Keratinocyte (primary cell): ENCODE results near the gene NXNL2. TPM values are rescaled to one million over a fixed set of nuclear protein-coding genes. Genes with fewer than 3 reads are reported as not detected.

Experiments used
- DNase-seq: peaks from one replicate; pipeline ENCODE4 v3.0.0-alpha.2; 2011; ENCODE audit warnings: low read depth, missing footprints, low spot score
- FAIRE-seq: peaks from 2 replicates; lab custom pipeline; 2011; peaks lifted over from hg19 to GRCh38; lab: Jason Lieb, UNC
- H2AFZ ChIP-seq: 2 replicates; pipeline ENCODE4 v1.6.0; 2012; ENCODE audit warnings: low read length, control low read depth, inconsistent platforms; ENCODE audit not compliant: control insufficient read depth
- H3K27ac ChIP-seq: 2 replicates; pipeline ENCODE4 v1.5.1; 2011; ENCODE audit warnings: low read length; ENCODE audit not compliant: control insufficient read depth, insufficient read depth
- H3K27me3 ChIP-seq: 3 replicates; pipeline ENCODE4 v1.6.0; 2011; ENCODE audit warnings: low read length; ENCODE audit not compliant: control insufficient read depth, insufficient read depth; ENCODE audit errors: extremely low read depth
- H3K36me3 ChIP-seq, 2 experiments: 2 replicates in 1 of 2; 3 replicates in 1 of 2; pipeline ENCODE4 v1.5.1; 2011; ENCODE audit warnings: low read length in 2 of 2, mild to moderate bottlenecking in 1 of 2; ENCODE audit not compliant: control insufficient read depth in 2 of 2, insufficient read depth in 2 of 2; ENCODE audit errors: extremely low read depth in 1 of 2
- H3K4me1 ChIP-seq: 3 replicates; pipeline ENCODE4 v1.5.1; 2011; ENCODE audit warnings: low read length; ENCODE audit not compliant: control insufficient read depth, insufficient read depth; ENCODE audit errors: extremely low read depth
- H3K4me2 ChIP-seq: 3 replicates; pipeline ENCODE4 v1.6.0; 2011; ENCODE audit warnings: low read depth, low read length; ENCODE audit not compliant: control insufficient read depth, insufficient read depth; ENCODE audit errors: extremely low read depth
- H3K4me3 ChIP-seq, 3 experiments: fragments of 200-600 bp in 1 of 3; sonication (generic) in 1 of 3; 2 replicates in 2 of 3; 3 replicates in 1 of 3; pipeline ENCODE4 v1.5.1; 2011 to 2016; ENCODE audit warnings: low read length in 3 of 3, mild to moderate bottlenecking in 3 of 3, control low read depth in 2 of 3, inconsistent platforms in 1 of 3, low read depth in 1 of 3, mixed read lengths in 1 of 3, mixed run types in 1 of 3, moderate library complexity in 1 of 3; ENCODE audit not compliant: control insufficient read depth in 2 of 3, insufficient read depth in 2 of 3; ENCODE audit errors: extremely low read depth in 1 of 3
- H3K79me2 ChIP-seq: 2 replicates; pipeline ENCODE4 v1.6.0; 2012; ENCODE audit warnings: low read length; ENCODE audit not compliant: control insufficient read depth, insufficient read depth
- H3K9ac ChIP-seq: 3 replicates; pipeline ENCODE4 v1.6.0; 2011; ENCODE audit warnings: low read length; ENCODE audit not compliant: control insufficient read depth, insufficient read depth; ENCODE audit errors: extremely low read depth
- H3K9me1 ChIP-seq: 3 replicates; pipeline ENCODE4 v1.6.0; 2011; ENCODE audit warnings: low read length; ENCODE audit not compliant: control insufficient read depth, insufficient read depth; ENCODE audit errors: extremely low read depth
- H3K9me3 ChIP-seq: 2 replicates; pipeline ENCODE4 v1.5.1; 2012; ENCODE audit warnings: low read depth, low read length; ENCODE audit not compliant: control insufficient read depth
- H4K20me1 ChIP-seq: 3 replicates; pipeline ENCODE4 v1.6.0; 2011; ENCODE audit warnings: low read length; ENCODE audit not compliant: control insufficient read depth, insufficient read depth; ENCODE audit errors: extremely low read depth
- CTCF ChIP-seq, 3 experiments: IDR thresholded peaks in 1 of 3; conservative IDR thresholded peaks in 1 of 3; optimal IDR thresholded peaks in 1 of 3; 2 replicates in 2 of 3; 3 replicates in 1 of 3; pipeline versions ENCODE3 to v1.5.1; 2011; ENCODE audit warnings: low read length in 3 of 3, mild to moderate bottlenecking in 3 of 3, moderate library complexity in 2 of 3, control low read depth in 1 of 3, inconsistent platforms in 1 of 3; ENCODE audit not compliant: insufficient read depth in 2 of 3; ENCODE audit errors: extremely low read depth in 1 of 3
- EZH2 ChIP-seq: IDR thresholded peaks from one replicate; pipeline ENCODE4 v1.6.1; 2012; ENCODE audit warnings: inconsistent platforms, mild to moderate bottlenecking, low read length, moderate library complexity
- dilution Hi-C: fragments of 300-500 bp; cut with MboI; formaldehyde crosslinking; loops from one replicate; pipeline ENCODE4 v1.7.0; 2020; ENCODE audit warnings: low sequenced_read_pairs; ENCODE audit not compliant: extremely low pct_ligation_motif_present
- polyA plus RNA-seq, 5 experiments: library from polyadenylated mRNA; depleted of rRNA in 3 of 5; stranded (reverse) in 3 of 5; stranded (forward) in 1 of 5; unstranded in 1 of 5; fragments of >200 nt; gene quantifications; 1 replicate in 1 of 5; 2 replicates in 3 of 5; 3 replicates in 1 of 5; pipeline versions ENCODE4 v1.2.1 to v1.2.3, GENCODE V29; 2011 to 2012; ENCODE audit warnings: missing spikeins in 2 of 5, low read depth in 1 of 5, low replicate concordance in 1 of 5

NXNL2 gene
- polyA plus RNA-seq, 1 donor (not counting 4 experiments of a cell fraction or from before 2014, with no cell fraction given), result 0.17 TPM

DNA sequence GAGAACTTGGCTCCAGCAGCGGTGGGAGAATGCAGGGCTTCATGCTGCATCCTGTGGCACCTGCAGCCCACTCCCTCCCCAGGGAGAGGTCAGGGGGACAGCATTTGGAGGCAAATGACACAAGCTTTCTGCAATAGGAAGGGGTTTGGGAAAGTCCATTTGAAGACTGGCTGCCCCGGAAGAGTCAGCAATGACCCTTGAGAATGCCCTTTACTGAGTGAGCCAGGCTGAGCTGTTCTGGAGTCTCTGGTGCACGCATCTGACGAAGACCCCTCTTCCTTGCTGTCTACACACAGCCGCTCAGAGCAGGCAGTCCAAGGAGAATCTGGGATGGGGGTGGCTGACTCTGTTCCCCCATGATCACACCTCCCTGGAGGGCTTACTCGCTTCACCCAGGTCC, 5.5 kb upstream of the NXNL2 start:
- no peak overlapping the region for H3K9ac ChIP-seq
- no peaks in the 10 kb centered on the region for H3K9me3 ChIP-seq
- TF ChIP-seq CTCF (optimal IDR thresholded peaks at IDR 0.05 in 1 of 3, IDR thresholded peaks at IDR 0.05 in 1 of 3, conservative IDR thresholded peaks at IDR 0.05 in 1 of 3; ENCODE audit: extremely low read depth in 1 of 3, insufficient read depth in 2 of 3, low read length in 3 of 3), result no peak
- no peak for TF ChIP-seq EZH2
- dilution Hi-C loops, result no loop called here
- no peaks in the 10 kb centered on the region for H3K27me3 ChIP-seq
- no peak overlapping the region for H3K27ac ChIP-seq
- H3K4me2 ChIP-seq, result no peak overlapping the region
- no peaks in the 10 kb centered on the region for H4K20me1 ChIP-seq
- H3K36me3 ChIP-seq, result no peaks in the 10 kb centered on the region
- no peak overlapping the region for H2AFZ ChIP-seq
- no peaks in the 10 kb centered on the region for H3K9me1 ChIP-seq
- peaks cover 11% of the 10 kb centered on the region for H3K4me1 ChIP-seq
- DNase-seq, result no peak
- no peaks in the 10 kb centered on the region for H3K79me2 ChIP-seq
- no peak overlapping the region for H3K4me3 ChIP-seq
- FAIRE-seq, result no peak

GRCh38 chr9:88530051-88530450, 4.9 kb upstream of the NXNL2 start:
- TF ChIP-seq EZH2 (no peak), CTCF (optimal IDR thresholded peaks at IDR 0.05 in 1 of 3, IDR thresholded peaks at IDR 0.05 in 1 of 3, conservative IDR thresholded peaks at IDR 0.05 in 1 of 3; ENCODE audit: extremely low read depth in 1 of 3, insufficient read depth in 2 of 3, low read length in 3 of 3) (no peak)
- DNase-seq, result no peak
- Histone ChIP-seq H3K9ac (no peak overlapping the region), H3K4me3 (no peak overlapping the region), H3K27me3 (no peaks in the 10 kb centered on the region), H3K36me3 (no peaks in the 10 kb centered on the region), H4K20me1 (no peaks in the 10 kb centered on the region), H3K4me2 (no peak overlapping the region), H2AFZ (no peak overlapping the region), H3K79me2 (no peaks in the 10 kb centered on the region), H3K9me1 (no peaks in the 10 kb centered on the region), H3K9me3 (no peaks in the 10 kb centered on the region), H3K4me1 (peaks cover 11% of the 10 kb centered on the region), H3K27ac (no peak overlapping the region)
- peak; percentile 41 for FAIRE-seq
- dilution Hi-C loops, result no loop called here
